HG03571 (cell line): ENCODE data around the gene EPS15.
"Not testable (repeated sequence)": the region's sequence is repeated elsewhere in the genome, so short reads cannot be mapped to it uniquely, and the experiment has no call there.

Experiments used
- ATAC-seq: cut with Tn5 transposase; IDR thresholded peaks from one replicate; pipeline ENCODE4 v1.9.1; 2021; ENCODE audit not compliant: unreplicated experiment

The EPS15 gene

DNA sequence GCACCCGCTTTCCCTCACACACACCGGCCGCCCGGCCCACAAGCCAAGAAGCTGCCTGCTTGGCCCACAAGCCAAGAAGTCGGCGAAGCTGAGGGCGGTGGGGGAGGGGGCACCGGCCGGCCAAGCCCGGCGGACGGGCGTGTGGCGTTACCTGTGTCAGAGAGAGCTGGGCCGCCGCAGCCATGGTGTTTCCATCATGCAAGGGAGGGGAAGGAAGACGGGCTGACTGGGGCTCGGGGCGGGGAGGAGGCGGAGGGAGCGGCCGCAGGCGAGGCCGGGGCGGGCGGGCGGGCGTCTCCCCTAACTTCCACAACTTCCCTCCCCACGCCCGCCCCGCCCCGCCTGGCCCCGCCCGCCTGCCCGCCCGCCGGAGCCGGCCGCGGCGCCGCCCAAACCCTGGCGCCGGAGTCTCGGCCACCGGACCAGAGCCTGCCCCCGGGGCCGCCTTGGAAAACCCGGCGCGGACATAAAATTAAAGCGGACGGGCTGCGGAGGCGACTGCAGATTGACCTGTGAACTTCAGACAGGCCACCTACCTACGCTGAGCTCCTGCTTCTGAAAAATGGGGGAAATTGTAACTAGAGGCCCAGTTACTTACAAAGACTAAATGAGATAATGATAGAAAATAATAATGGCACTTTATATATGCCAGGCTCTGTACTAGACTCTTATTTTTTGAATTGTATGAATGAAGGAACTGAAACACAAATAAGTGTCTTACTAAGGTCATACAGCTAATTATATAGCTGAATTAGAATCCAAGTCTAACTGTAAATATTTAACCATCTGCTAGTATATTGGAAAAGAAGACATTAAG, at the start of gene EPS15:
Gene EPS15, minus strand, starts transcription at position 219 of the 817 bp plus-strand sequence. Its CDS starts 35 bp downstream, at position 184.
- ATAC-seq: peak; percentile 71

- no peak for ATAC-seq
Measured at GRCh38 chr1:51568231-51568935, 49.3 kb upstream of the EPS15 start.

DNA sequence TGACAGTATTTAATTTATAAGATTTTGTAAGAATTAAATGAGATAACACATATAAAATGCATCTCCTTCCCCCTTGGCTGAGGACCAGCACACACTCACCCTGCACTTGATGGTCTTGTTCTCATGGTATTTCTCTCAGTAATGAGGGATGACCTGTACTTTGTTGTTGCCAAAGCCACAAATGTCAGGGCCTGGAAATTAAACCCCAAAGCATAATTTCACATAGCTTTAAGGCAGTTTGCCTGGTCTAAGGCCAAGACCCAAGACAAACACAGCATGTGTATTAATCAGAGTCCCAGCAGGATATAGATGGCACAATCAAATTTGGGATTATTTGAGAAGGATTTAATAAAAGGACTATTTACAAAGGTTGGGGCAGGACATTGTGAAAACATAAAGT, 48.6 kb upstream of the EPS15 start:
- no peak for ATAC-seq

DNA sequence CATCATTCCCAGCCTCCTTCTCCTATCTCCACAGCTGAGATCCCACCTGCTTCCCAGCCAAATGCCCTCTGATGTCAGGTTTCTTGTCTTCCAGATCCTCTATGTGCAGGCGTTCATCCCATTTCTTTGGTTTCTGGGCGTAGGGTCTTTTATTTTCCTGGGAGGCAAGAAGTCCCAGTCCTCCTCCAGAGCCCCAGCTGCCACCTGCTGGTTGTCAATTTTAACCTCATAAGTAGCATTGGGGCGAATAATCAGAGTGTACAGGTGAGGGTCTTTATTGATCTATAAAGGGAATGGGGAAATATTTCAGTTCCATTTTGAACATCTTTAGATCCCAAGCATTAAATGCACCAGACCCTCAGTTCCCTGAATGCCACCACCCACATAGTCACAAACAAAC, 47.2 kb upstream of the EPS15 start:
- no peak for ATAC-seq

- ATAC-seq: no peak
Measured at GRCh38 chr1:51565009-51565408, 45.9 kb upstream of the EPS15 start.

DNA sequence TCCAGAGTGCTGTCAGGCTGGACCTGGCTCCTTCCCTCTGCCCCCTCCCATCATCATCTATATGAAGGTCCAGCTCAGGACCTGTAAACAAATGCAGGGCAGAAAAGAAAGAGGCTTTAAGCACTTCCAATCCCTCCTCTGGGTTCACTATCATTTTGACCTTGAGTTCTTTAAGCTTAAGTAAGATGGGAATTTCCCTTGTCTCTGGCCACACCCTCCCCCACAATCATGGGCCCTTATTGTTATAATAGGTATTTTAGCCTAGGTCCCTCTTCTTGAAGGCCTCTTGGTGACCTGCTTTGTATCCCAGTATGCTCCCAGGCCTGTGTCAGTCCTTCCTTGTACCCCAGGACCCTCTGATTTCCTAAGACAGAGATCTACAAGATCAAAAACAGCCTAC, 45.1 kb upstream of the EPS15 start:
- no peak for ATAC-seq

GRCh38 chr1:51561702-51562101, 42.6 kb upstream of the EPS15 start:
- no peak for ATAC-seq

DNA sequence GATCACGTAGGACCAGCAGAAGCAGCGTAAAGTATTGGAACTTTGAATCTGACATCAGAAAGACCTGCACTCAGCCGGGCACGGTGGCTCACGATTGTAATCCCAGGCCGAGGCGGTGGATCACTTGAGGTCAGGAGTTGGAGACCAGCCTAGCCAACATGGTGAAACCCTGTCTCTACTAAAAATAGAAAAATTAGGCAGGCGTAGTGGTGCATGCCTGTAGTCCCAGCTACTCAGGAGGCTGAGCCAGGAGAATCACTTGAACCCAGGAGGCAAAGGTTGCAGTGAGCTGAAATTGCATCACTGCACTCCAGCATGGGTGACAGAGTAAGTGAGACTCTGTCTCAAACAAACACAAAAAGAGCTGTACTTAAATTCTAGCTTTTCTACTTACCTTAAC, 41.8 kb upstream of the EPS15 start:
- not testable (repeated sequence) for ATAC-seq

DNA sequence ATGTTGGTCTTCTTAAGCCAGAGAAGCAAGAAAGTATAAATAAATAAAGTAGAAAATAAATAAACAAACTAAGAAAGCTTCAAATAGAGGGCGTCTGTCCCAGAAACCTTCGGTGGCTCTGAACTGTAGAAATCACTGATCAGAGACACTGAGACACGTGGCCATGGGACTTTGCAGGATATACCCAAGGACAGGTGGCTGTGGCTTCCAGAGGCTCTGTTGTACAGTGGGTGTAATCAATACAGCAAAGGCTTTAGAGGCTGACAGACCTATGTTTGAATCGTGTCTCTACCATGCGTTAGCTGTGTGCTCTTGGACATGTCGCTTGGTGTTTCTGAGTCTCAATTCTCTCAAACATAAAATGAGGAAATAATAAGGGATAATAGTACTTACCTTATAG, 41.0 kb upstream of the EPS15 start:
- no peak for ATAC-seq

GRCh38 chr1:51559501-51559900, 40.4 kb upstream of the EPS15 start:
- ATAC-seq: no peak

GRCh38 chr1:51559064-51559500, 40.0 kb upstream of the EPS15 start:
- ATAC-seq: no peak

GRCh38 chr1:51558375-51558924, 39.4 kb upstream of the EPS15 start:
- no peak for ATAC-seq

- no peak for ATAC-seq
Measured at GRCh38 chr1:51557168-51557567, 38.1 kb upstream of the EPS15 start.

GRCh38 chr1:51555866-51556619, 37.0 kb upstream of the EPS15 start:
- no peak for ATAC-seq

DNA sequence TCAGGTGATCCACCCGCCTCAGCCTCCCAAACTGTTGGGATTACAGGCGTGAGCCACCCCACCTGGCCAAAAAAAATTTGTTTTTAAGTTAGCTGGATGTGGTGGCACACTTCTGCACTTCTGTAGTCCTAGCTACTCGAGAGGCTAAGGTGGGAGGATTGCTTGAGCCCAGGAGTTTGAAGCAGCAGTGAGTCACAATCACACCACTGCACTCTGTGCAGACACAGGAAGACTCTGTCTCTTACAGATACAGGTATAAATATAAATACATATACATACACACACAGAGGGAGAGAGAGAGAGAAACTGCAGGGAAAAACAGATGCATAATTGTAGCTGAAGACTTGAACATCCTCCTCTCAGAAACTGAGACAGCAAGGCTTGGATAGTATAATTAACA, 34.8 kb upstream of the EPS15 start:
- ATAC-seq: no peak

DNA sequence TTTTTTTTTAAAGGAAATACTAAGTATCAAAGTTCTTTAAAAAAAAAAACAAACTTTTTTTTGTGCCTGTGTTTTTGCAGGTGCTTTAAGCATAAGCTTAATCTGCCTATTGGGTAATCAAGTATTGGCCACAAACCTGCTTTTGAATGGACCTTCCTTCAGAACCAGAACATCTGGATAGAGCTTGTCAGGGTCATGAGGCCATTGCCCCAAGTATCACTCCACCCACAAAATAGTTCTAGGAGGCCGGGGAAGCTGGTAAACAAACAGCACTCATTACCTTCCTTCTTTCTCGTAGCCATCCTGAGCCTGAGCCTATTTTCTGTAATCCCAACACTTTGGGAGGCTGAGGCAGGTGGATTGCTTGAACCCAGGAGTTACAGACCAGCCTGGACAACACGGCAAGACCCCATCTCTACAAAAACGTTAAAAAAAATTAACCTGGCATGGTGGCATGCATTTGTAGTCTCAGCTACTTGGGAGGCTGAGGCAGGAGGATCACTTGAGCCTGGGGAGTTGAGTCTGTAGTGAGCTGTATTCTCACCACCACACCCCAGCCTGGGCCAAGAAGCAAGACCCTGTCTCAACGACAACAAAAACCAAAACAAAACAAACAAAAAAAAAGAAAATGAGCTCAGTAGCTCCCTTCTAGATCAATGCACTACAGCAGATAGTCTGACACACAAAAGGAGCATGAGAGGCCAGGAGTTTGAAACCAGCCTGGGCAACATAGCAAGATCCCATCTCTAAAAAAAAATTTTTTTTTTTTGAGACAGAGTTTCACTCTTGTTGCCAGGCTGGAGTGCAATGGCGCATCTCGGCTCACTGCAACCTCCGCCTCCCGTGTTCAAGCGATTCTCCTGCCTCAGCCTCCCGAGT, 34.1 kb upstream of the EPS15 start:
- ATAC-seq: no peak

DNA sequence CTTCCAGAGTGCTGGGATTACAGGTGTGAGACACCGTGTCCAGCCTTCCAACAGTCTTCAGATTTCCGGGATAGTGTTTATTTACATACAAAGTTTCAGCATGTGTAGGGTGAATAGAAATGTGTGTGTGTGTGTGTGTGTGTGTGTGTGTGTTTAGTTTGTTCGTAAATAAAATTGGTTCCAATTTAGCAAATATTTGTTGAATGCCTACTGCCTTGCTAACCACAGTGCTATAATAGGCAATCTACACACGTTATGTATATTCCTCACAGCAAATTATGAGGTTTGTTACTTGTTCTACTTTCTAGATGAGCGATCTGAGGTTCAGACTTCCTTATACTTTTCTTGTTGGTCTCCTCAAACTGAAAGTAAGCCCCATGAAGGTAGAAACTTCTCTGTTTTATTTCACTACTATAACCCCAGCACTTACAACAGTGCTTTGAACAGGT, 32.8 kb upstream of the EPS15 start:
- ATAC-seq: no peak

- no peak for ATAC-seq
Measured at GRCh38 chr1:51551081-51551480, 32.0 kb upstream of the EPS15 start.

GRCh38 chr1:51549901-51550300, 30.8 kb upstream of the EPS15 start:
- no peak for ATAC-seq

DNA sequence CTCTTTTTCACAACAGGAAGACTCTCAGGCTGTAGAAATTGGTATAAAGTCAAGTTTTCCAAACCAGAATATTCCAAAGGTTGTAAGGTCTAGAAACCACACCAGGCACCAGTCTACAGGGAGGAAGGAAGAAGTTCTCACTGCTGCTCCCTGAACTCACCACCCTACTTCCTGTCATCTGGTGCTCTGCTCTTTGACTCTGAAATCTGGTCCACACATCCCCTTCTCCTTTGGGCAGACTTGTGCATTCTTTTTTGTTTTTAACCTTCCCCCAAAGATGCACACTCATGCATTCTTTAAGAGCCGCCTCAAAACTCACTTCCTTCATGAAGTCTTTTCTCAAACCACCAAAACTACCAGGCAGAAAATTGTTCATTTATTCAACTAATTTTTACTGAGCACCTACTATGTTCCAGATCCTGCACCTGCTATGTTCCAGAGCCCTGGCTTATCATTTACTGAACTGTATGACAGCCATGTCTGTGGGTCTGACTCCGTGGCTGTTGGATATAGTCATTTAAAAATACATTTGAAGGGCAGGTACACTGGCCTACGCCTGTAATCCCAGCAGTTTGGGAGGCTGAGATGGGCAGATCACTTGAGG, 30.1 kb upstream of the EPS15 start:
- ATAC-seq: no peak
